ENCODE data around the gene PPP3CA.

DNA sequence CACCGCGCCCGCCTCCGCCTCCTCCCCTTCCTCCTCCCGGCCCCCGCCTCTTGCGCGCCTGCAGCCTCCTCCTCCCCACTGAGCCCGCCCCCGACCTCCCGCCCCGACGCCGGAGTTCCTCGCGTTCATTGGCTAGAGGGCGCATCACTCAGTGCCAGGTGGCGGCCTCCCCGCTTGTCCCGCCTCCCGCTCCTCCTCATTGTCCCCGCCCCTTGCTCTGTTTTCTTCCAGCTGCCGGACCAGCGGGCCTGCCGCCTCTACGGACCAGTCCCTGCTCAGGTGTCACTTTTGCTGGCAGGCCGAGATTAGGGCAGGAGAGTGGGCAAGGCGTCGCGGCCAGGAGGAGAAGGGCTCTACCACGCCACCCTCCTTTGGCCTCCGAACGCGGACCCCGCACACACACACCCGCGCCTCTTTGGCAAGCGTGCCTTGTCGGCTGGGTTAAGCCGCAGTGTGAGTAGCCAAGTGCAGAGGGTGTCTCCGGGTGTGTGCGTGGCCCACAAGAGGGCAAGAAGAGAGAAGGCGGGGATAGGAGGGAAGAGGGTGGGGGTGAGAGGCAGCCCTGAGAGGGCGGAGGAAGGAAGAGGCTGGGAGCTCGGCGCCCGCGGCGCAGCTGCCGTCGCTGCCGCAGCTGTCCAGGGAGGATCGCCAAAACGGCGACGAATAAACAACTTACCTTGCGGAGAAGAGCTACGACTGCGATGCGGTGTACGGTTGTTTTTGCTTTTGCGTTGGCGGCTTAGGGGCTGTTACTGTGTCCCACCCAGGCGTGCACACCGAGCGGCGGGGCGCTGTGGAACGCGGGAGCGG lies 436 bp upstream of the PPP3CA start:
- peak; percentile 42 for TF ChIP-seq POLR2A (IDR thresholded peaks at IDR 0.05)
- TF ChIP-seq CTCF (IDR thresholded peaks at IDR 0.05), result peak in 2 of 3 donors; percentile 22 to 25
- peak; percentile 69 to 91 (median 84) for TF ChIP-seq POLR2AphosphoS5 (IDR thresholded peaks at IDR 0.05)

Data from breast epithelium (tissue), 3 donors.